Adipocyte (in vitro differentiated cells): Measurements from ENCODE around the gene PERM1.

ENCODE experiments used
- DNase-seq: peaks from one replicate; pipeline ENCODE4 v3.0.0-alpha.2; 2015; ENCODE audit warnings: low read depth
- H3K27me3 ChIP-seq: replicated peaks from 2 replicates; pipeline ENCODE4 v1.7.0; 2013; ENCODE audit warnings: mild to moderate bottlenecking, low read length, moderate library complexity; ENCODE audit not compliant: control insufficient read depth, insufficient read depth
- H3K36me3 ChIP-seq: 2 replicates; pipeline ENCODE4 v1.7.0; 2013; ENCODE audit warnings: low read length, mild to moderate bottlenecking, moderate library complexity; ENCODE audit not compliant: control insufficient read depth, insufficient read depth, severe bottlenecking
- H3K4me1 ChIP-seq: 2 replicates; pipeline ENCODE4 v1.7.0; 2013; ENCODE audit warnings: mild to moderate bottlenecking, low read length, moderate library complexity; ENCODE audit not compliant: control insufficient read depth, insufficient read depth
- H3K4me3 ChIP-seq: 2 replicates; pipeline ENCODE4 v1.7.0; 2013; ENCODE audit warnings: mild to moderate bottlenecking, low read length, moderate library complexity
- H3K9ac ChIP-seq: 2 replicates; pipeline ENCODE4 v1.7.0; 2013; ENCODE audit warnings: mild to moderate bottlenecking, low read length, moderate library complexity
- H3K9me3 ChIP-seq: 2 replicates; pipeline ENCODE4 v1.7.0; 2013; ENCODE audit warnings: mild to moderate bottlenecking, low read length, moderate library complexity; ENCODE audit not compliant: control insufficient read depth

PERM1 gene

GRCh38 chr1:965526-966134 is 16.3 kb downstream of the PERM1 start:
- Histone ChIP-seq H3K27me3 (peaks cover 22% of the 10 kb centered on the region), H3K4me3 (no peak overlapping the region), H3K9ac (no peak overlapping the region), H3K9me3 (no peaks in the 10 kb centered on the region), H3K36me3 (no peaks in the 10 kb centered on the region), H3K4me1 (no peaks in the 10 kb centered on the region)
- DNase-seq, result no peak

GRCh38 chr1:964691-965525 is 17.0 kb downstream of the PERM1 start:
- H3K27me3 ChIP-seq, result peaks cover 15% of the 10 kb centered on the region
- H3K9ac ChIP-seq, result no peak overlapping the region
- no peaks in the 10 kb centered on the region for H3K9me3 ChIP-seq
- no peaks in the 10 kb centered on the region for H3K4me1 ChIP-seq
- H3K4me3 ChIP-seq, result no peak overlapping the region
- DNase-seq, result no peak
- H3K36me3 ChIP-seq, result no peaks in the 10 kb centered on the region

GRCh38 chr1:963746-964525 is 18.0 kb downstream of the PERM1 start:
- peaks cover 15% of the 10 kb centered on the region for H3K27me3 ChIP-seq
- H3K9ac ChIP-seq, result no peak overlapping the region
- no peak overlapping the region for H3K4me3 ChIP-seq
- no peaks in the 10 kb centered on the region for H3K4me1 ChIP-seq
- H3K36me3 ChIP-seq, result no peaks in the 10 kb centered on the region
- H3K9me3 ChIP-seq, result no peaks in the 10 kb centered on the region
- DNase-seq, result no peak

- Histone ChIP-seq H3K9ac (no peak overlapping the region), H3K9me3 (no peaks in the 10 kb centered on the region), H3K4me1 (no peaks in the 10 kb centered on the region), H3K4me3 (no peak overlapping the region), H3K27me3 (peaks cover 9% of the 10 kb centered on the region), H3K36me3 (no peaks in the 10 kb centered on the region)
- DNase-seq, result no peak
Observed at GRCh38 chr1:963301-963651, 18.6 kb downstream of the PERM1 start.

GRCh38 chr1:962381-963300 is 19.3 kb downstream of the PERM1 start:
- no peak for DNase-seq
- H3K4me1 ChIP-seq, result peaks cover 3% of the 10 kb centered on the region
- H3K4me3 ChIP-seq, result no peak overlapping the region
- H3K9ac ChIP-seq, result no peak overlapping the region
- H3K9me3 ChIP-seq, result no peaks in the 10 kb centered on the region
- peaks cover 3% of the 10 kb centered on the region for H3K27me3 ChIP-seq
- no peaks in the 10 kb centered on the region for H3K36me3 ChIP-seq

- peaks cover 7% of the 10 kb centered on the region for H3K4me1 ChIP-seq
- no peak for DNase-seq
Observed at GRCh38 chr1:961132-961669, 20.7 kb downstream of the PERM1 start.

GRCh38 chr1:960363-961131 is 21.3 kb downstream of the PERM1 start, which contains the start of gene KLHL17:
Gene KLHL17 (plus strand): TSS chr1:960584. CDS start chr1:960694, 110 bp downstream.
- H3K27me3 ChIP-seq, result no peaks in the 10 kb centered on the region
- DNase-seq, result peak; percentile 88
- H3K9ac ChIP-seq, result peak within 1 kb of the TSS; percentile 60
- peaks cover 7% of the 10 kb centered on the region for H3K4me1 ChIP-seq
- peaks cover 16% of the 10 kb centered on the region for H3K36me3 ChIP-seq
- no peaks in the 10 kb centered on the region for H3K9me3 ChIP-seq
- H3K4me3 ChIP-seq, result peak within 1 kb of the TSS; percentile 75

More at GRCh38 chr1:961132-961669, 20.7 kb downstream of the PERM1 start:
- H3K9me3 ChIP-seq, result no peaks in the 10 kb centered on the region
- peak overlapping the region; percentile 60 for H3K9ac ChIP-seq
- peak overlapping the region; percentile 75 for H3K4me3 ChIP-seq
- H3K36me3 ChIP-seq, result peaks cover 9% of the 10 kb centered on the region
- no peaks in the 10 kb centered on the region for H3K27me3 ChIP-seq

GRCh38 chr1:959731-960362 is 22.0 kb downstream of the PERM1 start:
- no peak for DNase-seq
- H3K27me3 ChIP-seq, result no peaks in the 10 kb centered on the region
- peak overlapping the region; percentile 75 for H3K4me3 ChIP-seq
- H3K36me3 ChIP-seq, result peaks cover 23% of the 10 kb centered on the region
- peak overlapping the region; percentile 60 for H3K9ac ChIP-seq
- H3K9me3 ChIP-seq, result no peaks in the 10 kb centered on the region
- H3K4me1 ChIP-seq, result peaks cover 7% of the 10 kb centered on the region

- peak; percentile 96 for DNase-seq
Observed at GRCh38 chr1:958823-959730, 22.8 kb downstream of the PERM1 start, which contains the start of gene NOC2L. Gene NOC2L (minus strand): TSS chr1:959256. CDS start chr1:959240, 16 bp downstream.

More at GRCh38 chr1:958823-959730, 22.8 kb downstream of the PERM1 start, which contains the start of gene NOC2L:
- H3K36me3 ChIP-seq, result peaks cover 31% of the 10 kb centered on the region
- H3K4me3 ChIP-seq, result peak within 1 kb of the TSS; percentile 94
- peaks cover 7% of the 10 kb centered on the region for H3K4me1 ChIP-seq
- no peaks in the 10 kb centered on the region for H3K9me3 ChIP-seq
- peak within 1 kb of the TSS; percentile 94 for H3K9ac ChIP-seq
- no peaks in the 10 kb centered on the region for H3K27me3 ChIP-seq
